Parathyroid adenoma (tissue), 2 donors: ENCODE measurements around the gene NMD3.
A peak's percentile ranks its signal among the peaks of the same experiment; 100 is the strongest.
"Not testable (repeated sequence)": the region's sequence is repeated elsewhere in the genome, so short reads cannot be mapped to it uniquely, and the experiment has no call there.

Source experiments
- H2AFZ ChIP-seq: fragments of 300-600 bp; sonication (generic); one replicate; pipeline ENCODE4 v1.7.0; 2017; ENCODE audit warnings: antibody characterized with exemption, mild to moderate bottlenecking
- H3K27ac ChIP-seq: fragments of 300-600 bp; sonication (generic); one replicate; pipeline ENCODE4 v1.7.0; 2017
- H3K27me3 ChIP-seq: fragments of 300-600 bp; sonication (generic); one replicate; pipeline ENCODE4 v1.7.0; 2017; ENCODE audit warnings: low read length; ENCODE audit not compliant: control insufficient read depth, insufficient read depth
- H3K36me3 ChIP-seq: fragments of 300-600 bp; sonication (generic); one replicate; pipeline ENCODE4 v1.7.0; 2017; ENCODE audit warnings: low read length; ENCODE audit not compliant: control insufficient read depth, insufficient read depth
- H3K4me1 ChIP-seq: fragments of 300-600 bp; sonication (generic); one replicate; pipeline ENCODE4 v1.7.0; 2017; ENCODE audit warnings: control low read depth
- H3K4me2 ChIP-seq: fragments of 300-600 bp; sonication (generic); one replicate; pipeline ENCODE4 v1.7.0; 2017; ENCODE audit warnings: low read length
- H3K4me3 ChIP-seq: fragments of 300-600 bp; sonication (generic); one replicate; pipeline ENCODE4 v1.7.0; 2017; ENCODE audit warnings: low read depth, low read length
- H3K79me2 ChIP-seq: fragments of 300-600 bp; sonication (generic); one replicate; pipeline ENCODE4 v1.7.0; 2017; ENCODE audit warnings: control low read depth
- H3K9ac ChIP-seq: fragments of 300-600 bp; sonication (generic); one replicate; pipeline ENCODE4 v1.7.0; 2017; ENCODE audit warnings: mild to moderate bottlenecking
- H3K9me3 ChIP-seq: fragments of 300-600 bp; sonication (generic); one replicate; pipeline ENCODE4 v1.7.0; 2017; ENCODE audit warnings: low read length; ENCODE audit not compliant: control insufficient read depth
- TF ChIP-seq, protein P1 (sequence below): fragments of 300-600 bp; sonication (generic); IDR thresholded peaks from one replicate; pipeline ENCODE4 v1.7.0; 2017; ENCODE audit warnings: antibody characterized with exemption, mild to moderate bottlenecking
- donor health status: primary hyperparathyroidism.

NMD3 gene

GRCh38 chr3:161271646-161272045, 50.5 kb downstream of the NMD3 start:
- no peak overlapping the region for H3K27ac ChIP-seq
- H3K4me2 ChIP-seq = no peak overlapping the region
- H3K4me3 ChIP-seq = no peak overlapping the region
- H3K36me3 ChIP-seq = no peaks in the 10 kb centered on the region
- TF ChIP-seq, protein P1, sequence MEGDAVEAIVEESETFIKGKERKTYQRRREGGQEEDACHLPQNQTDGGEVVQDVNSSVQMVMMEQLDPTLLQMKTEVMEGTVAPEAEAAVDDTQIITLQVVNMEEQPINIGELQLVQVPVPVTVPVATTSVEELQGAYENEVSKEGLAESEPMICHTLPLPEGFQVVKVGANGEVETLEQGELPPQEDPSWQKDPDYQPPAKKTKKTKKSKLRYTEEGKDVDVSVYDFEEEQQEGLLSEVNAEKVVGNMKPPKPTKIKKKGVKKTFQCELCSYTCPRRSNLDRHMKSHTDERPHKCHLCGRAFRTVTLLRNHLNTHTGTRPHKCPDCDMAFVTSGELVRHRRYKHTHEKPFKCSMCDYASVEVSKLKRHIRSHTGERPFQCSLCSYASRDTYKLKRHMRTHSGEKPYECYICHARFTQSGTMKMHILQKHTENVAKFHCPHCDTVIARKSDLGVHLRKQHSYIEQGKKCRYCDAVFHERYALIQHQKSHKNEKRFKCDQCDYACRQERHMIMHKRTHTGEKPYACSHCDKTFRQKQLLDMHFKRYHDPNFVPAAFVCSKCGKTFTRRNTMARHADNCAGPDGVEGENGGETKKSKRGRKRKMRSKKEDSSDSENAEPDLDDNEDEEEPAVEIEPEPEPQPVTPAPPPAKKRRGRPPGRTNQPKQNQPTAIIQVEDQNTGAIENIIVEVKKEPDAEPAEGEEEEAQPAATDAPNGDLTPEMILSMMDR = no peak
- H3K9ac ChIP-seq = no peak overlapping the region
- H3K79me2 ChIP-seq = no peaks in the 10 kb centered on the region
- H2AFZ ChIP-seq = no peak overlapping the region
- no peaks in the 10 kb centered on the region for H3K9me3 ChIP-seq
- H3K27me3 ChIP-seq = no peaks in the 10 kb centered on the region
- H3K4me1 ChIP-seq = no peaks in the 10 kb centered on the region

DNA sequence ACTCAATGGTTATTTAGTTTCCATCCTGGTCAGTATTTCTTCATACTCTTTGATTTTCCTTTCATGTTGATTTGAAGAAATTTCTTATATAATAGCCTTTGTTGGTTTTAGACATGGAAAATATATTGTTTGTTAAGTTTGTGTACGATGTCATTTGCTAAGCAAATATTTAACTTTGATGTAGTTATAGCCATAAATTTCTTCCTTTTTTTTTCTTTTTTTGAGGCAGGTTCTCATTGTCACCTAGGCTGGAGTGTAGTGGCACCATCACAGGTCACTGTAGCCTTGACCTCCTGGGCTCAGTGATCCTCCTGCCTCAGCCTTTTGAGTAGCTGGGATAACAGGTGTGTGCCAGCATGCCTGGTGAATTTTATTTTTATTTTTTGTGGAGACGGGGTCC, 51.4 kb downstream of the NMD3 start:
- H3K27ac ChIP-seq = no peak overlapping the region
- H3K27me3 ChIP-seq = no peaks in the 10 kb centered on the region
- no peak overlapping the region for H2AFZ ChIP-seq
- H3K9ac ChIP-seq = no peak overlapping the region
- no peaks in the 10 kb centered on the region for H3K9me3 ChIP-seq
- H3K36me3 ChIP-seq = no peaks in the 10 kb centered on the region
- H3K4me3 ChIP-seq = no peak overlapping the region
- no peak overlapping the region for H3K4me2 ChIP-seq
- H3K79me2 ChIP-seq = no peaks in the 10 kb centered on the region
- TF ChIP-seq, protein P1 = no peak
- H3K4me1 ChIP-seq = no peaks in the 10 kb centered on the region

- H3K27ac ChIP-seq = no peak overlapping the region
- H3K9ac ChIP-seq = no peak overlapping the region
- H3K4me3 ChIP-seq = no peak overlapping the region
- TF ChIP-seq, protein P1 = peak; percentile 69
- H3K79me2 ChIP-seq = no peaks in the 10 kb centered on the region
- no peaks in the 10 kb centered on the region for H3K27me3 ChIP-seq
- H2AFZ ChIP-seq = no peak overlapping the region
- H3K4me1 ChIP-seq = no peaks in the 10 kb centered on the region
- no peaks in the 10 kb centered on the region for H3K9me3 ChIP-seq
- H3K4me2 ChIP-seq = no peak overlapping the region
- H3K36me3 ChIP-seq = no peaks in the 10 kb centered on the region
These were observed 52.6 kb downstream of the NMD3 start for GRCh38 chr3:161273589-161274218.

DNA sequence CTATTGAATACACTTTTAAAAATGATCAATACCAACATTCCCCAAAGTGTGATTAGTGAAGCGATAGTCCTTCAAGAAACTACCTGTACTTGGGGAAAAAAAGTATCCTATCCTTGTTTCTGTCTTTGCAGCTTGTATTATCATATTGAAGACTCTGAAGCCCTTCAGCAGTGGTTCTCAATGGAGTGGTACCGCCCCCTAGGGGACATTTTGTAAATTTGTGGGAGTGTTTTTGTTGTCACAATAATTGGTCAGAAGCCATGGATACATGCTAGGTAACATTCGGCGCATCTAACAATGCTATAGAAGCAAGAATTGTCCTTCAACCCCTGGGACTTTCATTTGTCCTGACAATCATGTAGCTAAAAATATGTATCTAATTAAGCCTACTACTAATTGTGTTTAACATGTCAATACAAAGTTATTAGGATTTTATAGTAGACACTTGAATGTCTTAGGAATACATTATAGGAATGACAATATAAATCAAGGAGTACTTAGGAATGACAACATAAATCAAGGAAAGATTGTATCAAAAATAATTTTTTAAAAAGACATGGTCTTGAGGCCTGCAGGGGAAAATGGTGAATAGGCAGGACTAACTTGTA, 53.7 kb downstream of the NMD3 start:
- Histone ChIP-seq H3K79me2 (no peaks in the 10 kb centered on the region), H2AFZ (no peak overlapping the region), H3K9ac (no peak overlapping the region), H3K4me3 (no peak overlapping the region), H3K27ac (no peak overlapping the region), H3K4me1 (no peaks in the 10 kb centered on the region), H3K36me3 (no peaks in the 10 kb centered on the region), H3K9me3 (no peaks in the 10 kb centered on the region), H3K27me3 (no peaks in the 10 kb centered on the region), H3K4me2 (no peak overlapping the region)
- TF ChIP-seq, protein P1 = peak; percentile 35

DNA sequence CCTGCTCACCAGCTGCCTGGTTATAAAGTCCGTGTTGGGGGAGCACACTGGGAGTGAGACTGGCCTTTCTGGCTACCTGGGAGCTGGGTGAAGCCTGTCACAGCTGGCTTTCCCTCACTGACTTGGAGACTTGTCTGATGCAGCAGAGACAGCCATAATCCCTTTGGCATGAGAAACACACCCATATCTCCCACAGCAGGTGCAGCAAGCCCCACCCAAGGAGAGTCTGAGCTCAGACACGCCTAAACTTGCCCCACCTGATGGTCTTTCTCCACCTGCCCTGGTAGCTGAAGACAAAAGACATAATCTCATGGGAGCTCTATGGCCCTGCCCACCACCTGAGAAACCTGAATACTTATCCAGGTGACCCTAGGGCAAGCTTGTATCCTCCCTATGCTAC, 54.8 kb downstream of the NMD3 start:
- H3K9me3 ChIP-seq = no peaks in the 10 kb centered on the region
- H3K4me1 ChIP-seq = no peaks in the 10 kb centered on the region
- H3K36me3 ChIP-seq = no peaks in the 10 kb centered on the region
- TF ChIP-seq, protein P1 = no peak
- no peak overlapping the region for H2AFZ ChIP-seq
- no peak overlapping the region for H3K4me3 ChIP-seq
- no peak overlapping the region for H3K4me2 ChIP-seq
- no peak overlapping the region for H3K27ac ChIP-seq
- H3K27me3 ChIP-seq = no peaks in the 10 kb centered on the region
- no peaks in the 10 kb centered on the region for H3K79me2 ChIP-seq
- H3K9ac ChIP-seq = no peak overlapping the region

GRCh38 chr3:161282387-161282786, 61.3 kb downstream of the NMD3 start:
- not testable (repeated sequence) for H3K27ac ChIP-seq, H3K9me3 ChIP-seq, H3K27me3 ChIP-seq, H3K4me1 ChIP-seq, H3K4me3 ChIP-seq, H3K4me2 ChIP-seq, H3K9ac ChIP-seq, H2AFZ ChIP-seq, H3K36me3 ChIP-seq, H3K79me2 ChIP-seq
